ENCODE results near the gene PHF12. TPM values are rescaled to one million over a fixed set of nuclear protein-coding genes. Genes with fewer than 3 reads are reported as not detected.

The PHF12 gene
- total and polyA plus RNA-seq, 10 donors = 16.2 to 118 (median 76.1) TPM

DNA sequence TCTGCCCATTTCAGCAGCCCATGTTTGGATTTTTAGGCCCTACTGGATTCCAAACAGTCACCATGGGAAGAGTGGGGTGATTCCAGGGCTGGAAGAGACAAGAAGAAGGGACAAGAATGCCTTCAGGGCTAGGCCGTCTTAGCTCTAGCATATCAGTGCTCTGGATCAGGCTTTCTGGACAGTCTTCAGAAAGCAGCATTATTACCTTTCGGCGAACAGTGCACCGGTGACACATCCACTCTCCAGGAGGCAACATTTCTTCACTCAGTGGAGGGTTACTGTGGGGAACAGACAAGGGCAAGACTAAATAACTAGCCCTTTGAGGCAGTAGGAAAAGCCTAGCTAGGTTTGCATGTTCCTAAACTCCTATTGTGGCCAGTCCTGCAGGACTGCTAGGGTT is 24.5 kb downstream of the PHF12 start:
- H3K27me3 ChIP-seq (replicated peaks in 1 of 7) = no peaks in the 10 kb centered on the region
- peak overlapping the region; percentile 71 to 96 (median 90) for H3K27ac ChIP-seq
- H3K9me3 ChIP-seq = no peaks in the 10 kb centered on the region
- peaks cover 0 to 80% (median 30%) of the 10 kb centered on the region in 6 donors for H3K36me3 ChIP-seq
- DNase-seq = no peak
- no peak for TF ChIP-seq POLR2AphosphoS5 (IDR thresholded peaks at IDR 0.05)
- TF ChIP-seq CTCF (IDR thresholded peaks at IDR 0.05 in 8 of 11, conservative IDR thresholded peaks at IDR 0.05 in 3 of 11) = no peak
- no peak for TF ChIP-seq POLR2A (IDR thresholded peaks at IDR 0.05)
- WGBS, 5 donors = 92 to 98% (median 93%) methylated on average over 4 of the region's 4 CpGs
- H3K4me1 ChIP-seq = peaks cover 16 to 91% (median 50%) of the 10 kb centered on the region in 6 donors
- peak overlapping the region in 1 of 8 donors; percentile 58 for H3K4me3 ChIP-seq
- intact Hi-C loops (cut with DNase I; ENCODE audit: low total_unique reads) = no loop called here

- H3K27ac ChIP-seq = peak overlapping the region; percentile 71 to 96 (median 90)
- H3K4me3 ChIP-seq = peak overlapping the region in 1 of 8 donors; percentile 58
- no peaks in the 10 kb centered on the region for H3K9me3 ChIP-seq
- TF ChIP-seq CTCF (IDR thresholded peaks at IDR 0.05 in 8 of 11, conservative IDR thresholded peaks at IDR 0.05 in 3 of 11) (no peak), POLR2AphosphoS5 (IDR thresholded peaks at IDR 0.05) (no peak), POLR2A (IDR thresholded peaks at IDR 0.05) (no peak)
- DNase-seq = no peak
- WGBS, 5 donors = 42 to 66% (median 58%) methylated on average over 2 of the region's 2 CpGs
- H3K27me3 ChIP-seq (replicated peaks in 1 of 7) = no peaks in the 10 kb centered on the region
- H3K4me1 ChIP-seq = peaks cover 16 to 86% (median 50%) of the 10 kb centered on the region in 6 donors
- intact Hi-C loops (cut with DNase I; ENCODE audit: low total_unique reads) = no loop called here
- peaks cover 0 to 80% (median 34%) of the 10 kb centered on the region in 6 donors for H3K36me3 ChIP-seq
Observed at GRCh38 chr17:28926366-28926765, 25.0 kb downstream of the PHF12 start.

GRCh38 chr17:28925912-28926365 is 25.4 kb downstream of the PHF12 start:
- H3K36me3 ChIP-seq = peaks cover 0 to 80% (median 38%) of the 10 kb centered on the region in 6 donors
- DNase-seq = no peak
- no peaks in the 10 kb centered on the region for H3K27me3 ChIP-seq (replicated peaks in 1 of 7)
- H3K27ac ChIP-seq = peak overlapping the region; percentile 71 to 96 (median 90)
- WGBS, 5 donors = 0 to 8% (median 6%) methylated on average over 2 of the region's 2 CpGs
- peaks cover 16 to 82% (median 47%) of the 10 kb centered on the region in 6 donors for H3K4me1 ChIP-seq
- TF ChIP-seq CTCF (IDR thresholded peaks at IDR 0.05 in 8 of 11, conservative IDR thresholded peaks at IDR 0.05 in 3 of 11) (no peak), POLR2A (IDR thresholded peaks at IDR 0.05) (no peak), POLR2AphosphoS5 (IDR thresholded peaks at IDR 0.05) (peak in 1 of 3 donors; percentile 85)
- intact Hi-C loops (cut with DNase I; ENCODE audit: low total_unique reads) = no loop called here
- peak overlapping the region in 1 of 8 donors; percentile 58 for H3K4me3 ChIP-seq
- H3K9me3 ChIP-seq = no peaks in the 10 kb centered on the region

DNA sequence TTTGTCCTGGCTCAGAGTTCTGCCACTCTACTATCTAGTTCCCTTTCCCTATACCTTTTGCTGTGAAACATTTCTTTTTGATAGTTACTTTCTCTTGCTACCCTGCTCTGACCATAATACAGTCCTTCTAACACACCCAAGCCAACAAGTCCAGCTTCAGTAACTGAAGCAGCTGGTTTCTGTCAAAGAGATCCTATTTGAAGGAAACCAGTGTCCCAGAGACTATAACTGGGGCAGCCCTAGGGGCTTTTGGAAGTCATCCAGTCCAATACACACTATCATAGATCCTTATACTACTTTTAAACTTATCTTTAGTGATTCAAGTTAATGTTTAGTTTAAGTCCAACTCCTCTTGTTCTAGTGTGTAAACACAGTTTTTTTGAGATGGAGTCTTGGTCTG is 31.1 kb downstream of the PHF12 start:
- peak overlapping the region in 1 of 8 donors; percentile 13 for H3K27ac ChIP-seq
- H3K9me3 ChIP-seq = no peaks in the 10 kb centered on the region
- H3K36me3 ChIP-seq = peaks cover 0 to 100% (median 90%) of the 10 kb centered on the region in 6 donors
- no peak for TF ChIP-seq POLR2AphosphoS5 (IDR thresholded peaks at IDR 0.05)
- no peak for TF ChIP-seq CTCF (IDR thresholded peaks at IDR 0.05 in 8 of 11, conservative IDR thresholded peaks at IDR 0.05 in 3 of 11)
- TF ChIP-seq POLR2A (IDR thresholded peaks at IDR 0.05) = no peak
- H3K4me3 ChIP-seq = no peak overlapping the region
- H3K4me1 ChIP-seq = peaks cover 4 to 35% (median 11%) of the 10 kb centered on the region in 6 donors
- H3K27me3 ChIP-seq (replicated peaks in 1 of 7) = no peaks in the 10 kb centered on the region
- DNase-seq = no peak
- intact Hi-C loops (cut with DNase I; ENCODE audit: low total_unique reads) = no loop called here
